Esophagus squamous epithelium (tissue), 5 donors: ENCODE data around the gene FAM131B. TPM values are rescaled to one million over a fixed set of nuclear protein-coding genes. Genes with fewer than 3 reads are reported as not detected.

Experiments used
- DNase-seq: peaks from one replicate; lab custom pipeline; 2025; lab: John Stamatoyannopoulos, UW
- H3K27ac ChIP-seq, 4 donors: fragments of 200-600 bp; sonication (generic); one replicate each; pipeline ENCODE4 v1.5.1; 2016 to 2019; ENCODE audit warnings: mild to moderate bottlenecking in 1 of 4
- H3K27me3 ChIP-seq, 4 donors: fragments of 200-600 bp; sonication (generic); 1 replicate in 3 of 4; 2 replicates in 1 of 4; pipeline versions ENCODE4 v1.5.1 to v1.6.0; 2017 to 2021; ENCODE audit warnings: antibody characterized with exemption in 1 of 4
- H3K36me3 ChIP-seq, 3 donors: fragments of 200-600 bp; sonication (generic); one replicate each; pipeline ENCODE4 v1.5.1; 2016 to 2019
- H3K4me1 ChIP-seq, 3 donors: fragments of 200-600 bp; sonication (generic); one replicate each; pipeline ENCODE4 v1.5.1; 2017 to 2019
- H3K4me3 ChIP-seq, 4 donors: fragments of 200-600 bp; sonication (generic); 1 replicate in 3 of 4; 2 replicates in 1 of 4; pipeline ENCODE4 v1.5.1; 2016 to 2019; ENCODE audit warnings: mild to moderate bottlenecking in 2 of 4, moderate library complexity in 1 of 4
- H3K9me3 ChIP-seq, 3 donors: fragments of 200-600 bp; sonication (generic); one replicate each; pipeline ENCODE4 v1.5.1; 2016 to 2019
- CTCF ChIP-seq, 6 experiments: fragments of 450-650 bp in 4 of 6; fragments of 200-600 bp in 2 of 6; sonication (generic) in 2 of 6; IDR thresholded peaks; one replicate each; pipeline ENCODE4 v1.5.1; 2016 to 2019; ENCODE audit warnings: antibody characterized with exemption in 6 of 6, mild to moderate bottlenecking in 4 of 6, moderate library complexity in 4 of 6
- POLR2A ChIP-seq, 4 donors: fragments of 450-650 bp; IDR thresholded peaks; one replicate each; pipeline ENCODE4 v1.6.1; 2017; ENCODE audit warnings: antibody characterized with exemption in 4 of 4, mild to moderate bottlenecking in 4 of 4, moderate library complexity in 3 of 4
- WGBS, 2 donors: methylation state at CpG; one replicate each; pipeline ENCODE4 v1.1.5; 2018; 5-methylcytosine and 5-hydroxymethylcytosine counted together
- intact Hi-C: fragments of 100-400 bp; cut with DNase I; formaldehyde crosslinking; loops from one replicate; pipeline ENCODE4 v1.15.0; 2022
- total RNA-seq, 4 donors: library from RNA; depleted of rRNA; stranded (reverse); fragments of >200 nt; gene quantifications; one replicate each; pipeline ENCODE4 v1.1.0, GENCODE V29; 2016
- donor health status: DM: yes; HTN: yes; CAD: no.

The FAM131B gene
- total RNA-seq, 4 donors from 2014 or later, result 0.09 to 0.76 (median 0.46) TPM

GRCh38 chr7:143355450-143356385 is 6.8 kb downstream of the FAM131B start:
- Histone ChIP-seq H3K36me3 (no peaks in the 10 kb centered on the region), H3K27me3 (peaks cover 0 to 23% (median 0%) of the 10 kb centered on the region in 4 donors), H3K4me3 (no peak overlapping the region), H3K27ac (no peak overlapping the region), H3K4me1 (no peaks in the 10 kb centered on the region), H3K9me3 (no peaks in the 10 kb centered on the region)
- no peak for DNase-seq
- TF ChIP-seq POLR2A (IDR thresholded peaks at IDR 0.05) (no peak), CTCF (IDR thresholded peaks at IDR 0.05) (no peak)
- intact Hi-C loops, result no loop called here
- WGBS, 2 donors, result 91% methylated on average over 10 to 13 of the region's 16 CpGs

GRCh38 chr7:143354965-143355364 is 7.5 kb downstream of the FAM131B start:
- 77 to 89% methylated on average over 4 to 8 of the region's 8 CpGs for WGBS, 2 donors
- intact Hi-C loops, result no loop called here

GRCh38 chr7:143354376-143354775 is 8.1 kb downstream of the FAM131B start:
- Histone ChIP-seq H3K27me3 (peaks cover 0 to 11% (median 0%) of the 10 kb centered on the region in 4 donors), H3K4me3 (no peak overlapping the region), H3K27ac (no peak overlapping the region), H3K36me3 (no peaks in the 10 kb centered on the region), H3K9me3 (no peaks in the 10 kb centered on the region), H3K4me1 (no peaks in the 10 kb centered on the region)
- intact Hi-C loops, result no loop called here
- DNase-seq, result no peak
- 78 to 87% methylated on average over 4 to 8 of the region's 8 CpGs for WGBS, 2 donors
- TF ChIP-seq CTCF (IDR thresholded peaks at IDR 0.05) (no peak), POLR2A (IDR thresholded peaks at IDR 0.05) (no peak)

More at GRCh38 chr7:143354965-143355364, 7.5 kb downstream of the FAM131B start:
- no peak for DNase-seq
- Histone ChIP-seq H3K27me3 (peaks cover 0 to 16% (median 0%) of the 10 kb centered on the region in 4 donors), H3K36me3 (no peaks in the 10 kb centered on the region), H3K4me3 (no peak overlapping the region), H3K9me3 (no peaks in the 10 kb centered on the region), H3K4me1 (no peaks in the 10 kb centered on the region), H3K27ac (no peak overlapping the region)
- no peak for TF ChIP-seq CTCF (IDR thresholded peaks at IDR 0.05)
- TF ChIP-seq POLR2A (IDR thresholded peaks at IDR 0.05), result no peak

- peaks cover 0 to 4% (median 0%) of the 10 kb centered on the region in 4 donors for H3K27me3 ChIP-seq
- DNase-seq, result no peak
- 82 to 92% methylated on average over 8 to 10 of the region's 11 CpGs for WGBS, 2 donors
- intact Hi-C loops, result no loop called here
- no peaks in the 10 kb centered on the region for H3K9me3 ChIP-seq
- no peak overlapping the region for H3K27ac ChIP-seq
- TF ChIP-seq POLR2A (IDR thresholded peaks at IDR 0.05) (no peak), CTCF (IDR thresholded peaks at IDR 0.05) (no peak)
- H3K4me1 ChIP-seq, result no peaks in the 10 kb centered on the region
- no peak overlapping the region for H3K4me3 ChIP-seq
- H3K36me3 ChIP-seq, result no peaks in the 10 kb centered on the region
Observed at GRCh38 chr7:143352531-143353002, 9.9 kb downstream of the FAM131B start.

GRCh38 chr7:143351574-143351973 is 10.9 kb downstream of the FAM131B start:
- Histone ChIP-seq H3K9me3 (no peaks in the 10 kb centered on the region), H3K36me3 (no peaks in the 10 kb centered on the region), H3K27me3 (peaks cover 0 to 4% (median 0%) of the 10 kb centered on the region in 4 donors), H3K4me3 (no peak overlapping the region), H3K4me1 (no peaks in the 10 kb centered on the region), H3K27ac (no peak overlapping the region)
- no peak for TF ChIP-seq CTCF (IDR thresholded peaks at IDR 0.05)
- no peak for TF ChIP-seq POLR2A (IDR thresholded peaks at IDR 0.05)
- 81 to 93% methylated on average over 3 to 6 of the region's 9 CpGs for WGBS, 2 donors
- intact Hi-C loops, result no loop called here
- DNase-seq, result no peak
